ENCODE data around the gene PARD3B. TPM values are rescaled to one million over a fixed set of nuclear protein-coding genes. Genes with fewer than 3 reads are reported as not detected.

The PARD3B gene
- total RNA-seq, 1 donor from 2014 or later: 0.66 TPM

- no peak overlapping the region for H3K27ac Mint-ChIP-seq (ENCODE audit: unreplicated experiment)
- no peak overlapping the region for H3K4me3 Mint-ChIP-seq (ENCODE audit: unreplicated experiment)
- no peaks in the 10 kb centered on the region for H3K36me3 Mint-ChIP-seq (ENCODE audit: unreplicated experiment)
- no peak for DNase-seq
- no peaks in the 10 kb centered on the region for H3K27me3 Mint-ChIP-seq (ENCODE audit: unreplicated experiment)
- peaks cover 3% of the 10 kb centered on the region for H3K9me3 Mint-ChIP-seq (ENCODE audit: unreplicated experiment)
- TF ChIP-seq, protein P1, sequence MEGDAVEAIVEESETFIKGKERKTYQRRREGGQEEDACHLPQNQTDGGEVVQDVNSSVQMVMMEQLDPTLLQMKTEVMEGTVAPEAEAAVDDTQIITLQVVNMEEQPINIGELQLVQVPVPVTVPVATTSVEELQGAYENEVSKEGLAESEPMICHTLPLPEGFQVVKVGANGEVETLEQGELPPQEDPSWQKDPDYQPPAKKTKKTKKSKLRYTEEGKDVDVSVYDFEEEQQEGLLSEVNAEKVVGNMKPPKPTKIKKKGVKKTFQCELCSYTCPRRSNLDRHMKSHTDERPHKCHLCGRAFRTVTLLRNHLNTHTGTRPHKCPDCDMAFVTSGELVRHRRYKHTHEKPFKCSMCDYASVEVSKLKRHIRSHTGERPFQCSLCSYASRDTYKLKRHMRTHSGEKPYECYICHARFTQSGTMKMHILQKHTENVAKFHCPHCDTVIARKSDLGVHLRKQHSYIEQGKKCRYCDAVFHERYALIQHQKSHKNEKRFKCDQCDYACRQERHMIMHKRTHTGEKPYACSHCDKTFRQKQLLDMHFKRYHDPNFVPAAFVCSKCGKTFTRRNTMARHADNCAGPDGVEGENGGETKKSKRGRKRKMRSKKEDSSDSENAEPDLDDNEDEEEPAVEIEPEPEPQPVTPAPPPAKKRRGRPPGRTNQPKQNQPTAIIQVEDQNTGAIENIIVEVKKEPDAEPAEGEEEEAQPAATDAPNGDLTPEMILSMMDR (IDR thresholded peaks at IDR 0.05; ENCODE audit: partially characterized antibody, unreplicated experiment): no peak
- H3K4me1 Mint-ChIP-seq (ENCODE audit: low read depth, unreplicated experiment): peaks cover 17% of the 10 kb centered on the region
Measured at GRCh38 chr2:205644018-205644417, 1098.7 kb downstream of the PARD3B start.

- Mint-ChIP-seq H3K27me3 (ENCODE audit: unreplicated experiment) (peaks cover 3% of the 10 kb centered on the region), H3K4me3 (ENCODE audit: unreplicated experiment) (no peak overlapping the region), H3K36me3 (ENCODE audit: unreplicated experiment) (no peaks in the 10 kb centered on the region), H3K27ac (ENCODE audit: unreplicated experiment) (no peak overlapping the region), H3K9me3 (ENCODE audit: unreplicated experiment) (peaks cover 6% of the 10 kb centered on the region), H3K4me1 (ENCODE audit: low read depth, unreplicated experiment) (peaks cover 22% of the 10 kb centered on the region)
- DNase-seq: no peak
- TF ChIP-seq, protein P1 (IDR thresholded peaks at IDR 0.05; ENCODE audit: partially characterized antibody, unreplicated experiment): no peak
Measured at GRCh38 chr2:205646680-205647079, 1101.4 kb downstream of the PARD3B start.

DNA sequence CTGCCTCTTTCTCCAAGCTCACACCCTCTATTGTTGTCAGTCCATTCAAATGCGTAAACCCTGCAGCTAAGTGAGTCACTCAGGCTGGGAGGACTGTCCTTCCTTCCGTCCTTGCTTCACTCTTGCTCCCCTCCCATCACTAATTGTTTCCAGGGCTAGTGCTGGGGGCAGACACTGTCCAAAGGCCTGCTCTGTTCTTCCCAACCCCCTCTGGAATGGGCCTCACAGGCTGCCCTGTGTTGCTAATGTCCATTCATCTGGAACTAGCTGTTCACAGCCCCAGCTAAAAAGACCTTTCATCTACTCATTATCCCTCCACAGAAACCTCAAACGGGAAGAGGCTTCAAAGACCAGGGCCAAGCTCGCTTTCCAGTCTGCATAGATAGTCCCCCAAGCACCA, 1105.2 kb downstream of the PARD3B start:
- H3K4me3 Mint-ChIP-seq (ENCODE audit: unreplicated experiment): no peak overlapping the region
- no peak overlapping the region for H3K27ac Mint-ChIP-seq (ENCODE audit: unreplicated experiment)
- H3K4me1 Mint-ChIP-seq (ENCODE audit: low read depth, unreplicated experiment): peaks cover 11% of the 10 kb centered on the region
- H3K36me3 Mint-ChIP-seq (ENCODE audit: unreplicated experiment): no peaks in the 10 kb centered on the region
- TF ChIP-seq, protein P1 (IDR thresholded peaks at IDR 0.05; ENCODE audit: partially characterized antibody, unreplicated experiment): no peak
- H3K9me3 Mint-ChIP-seq (ENCODE audit: unreplicated experiment): peaks cover 8% of the 10 kb centered on the region
- no peak for DNase-seq
- H3K27me3 Mint-ChIP-seq (ENCODE audit: unreplicated experiment): peaks cover 3% of the 10 kb centered on the region

DNA sequence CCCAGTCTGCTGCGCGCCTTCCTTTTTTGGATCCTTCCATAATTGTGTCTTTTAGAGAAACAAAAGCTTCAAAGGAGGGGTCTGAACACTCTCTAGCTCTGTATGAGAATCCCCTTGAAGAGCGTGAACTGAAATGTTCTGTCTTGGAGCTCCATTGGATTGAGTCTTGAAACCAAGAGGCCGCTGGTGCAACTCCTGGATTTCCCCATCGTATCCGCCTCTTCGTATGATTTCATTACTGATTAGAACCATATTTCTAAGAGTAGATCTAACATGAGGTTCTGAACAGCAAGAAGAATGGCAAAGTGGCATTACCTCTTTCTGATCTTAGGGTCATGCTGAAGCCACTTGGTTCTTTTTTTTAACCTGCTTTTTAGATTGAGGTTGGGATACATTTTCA, 1105.7 kb downstream of the PARD3B start:
- no peak for DNase-seq
- Mint-ChIP-seq H3K4me3 (ENCODE audit: unreplicated experiment) (no peak overlapping the region), H3K27ac (ENCODE audit: unreplicated experiment) (no peak overlapping the region), H3K27me3 (ENCODE audit: unreplicated experiment) (peaks cover 4% of the 10 kb centered on the region), H3K36me3 (ENCODE audit: unreplicated experiment) (no peaks in the 10 kb centered on the region), H3K9me3 (ENCODE audit: unreplicated experiment) (peaks cover 8% of the 10 kb centered on the region), H3K4me1 (ENCODE audit: low read depth, unreplicated experiment) (peaks cover 13% of the 10 kb centered on the region)
- TF ChIP-seq, protein P1 (IDR thresholded peaks at IDR 0.05; ENCODE audit: partially characterized antibody, unreplicated experiment): no peak

GRCh38 chr2:205651719-205652118, 1106.4 kb downstream of the PARD3B start:
- Mint-ChIP-seq H3K27me3 (ENCODE audit: unreplicated experiment) (peaks cover 5% of the 10 kb centered on the region), H3K27ac (ENCODE audit: unreplicated experiment) (no peak overlapping the region), H3K4me1 (ENCODE audit: low read depth, unreplicated experiment) (peaks cover 20% of the 10 kb centered on the region), H3K4me3 (ENCODE audit: unreplicated experiment) (no peak overlapping the region), H3K9me3 (ENCODE audit: unreplicated experiment) (peaks cover 8% of the 10 kb centered on the region), H3K36me3 (ENCODE audit: unreplicated experiment) (no peaks in the 10 kb centered on the region)
- TF ChIP-seq, protein P1 (IDR thresholded peaks at IDR 0.05; ENCODE audit: partially characterized antibody, unreplicated experiment): no peak
- no peak for DNase-seq
